IMR-90 (cell line): ENCODE data around the gene ZNF469. TPM values are rescaled to one million over a fixed set of nuclear protein-coding genes. Genes with fewer than 3 reads are reported as not detected.

Experiments
- ATAC-seq: fragments of 200-7000 bp; cut with Tn5 transposase; 2 replicates; pipeline ENCODE4 v1.9.1; 2020; ENCODE audit warnings: low read depth, mild to moderate bottlenecking, moderate library complexity
- BruUV-seq: library from RNA; stranded (reverse); fragments of 400-500 nt; replicated peaks from 2 replicates; lab custom pipeline; 2021; lab: Mats Ljungman, UMichigan
- CTCF ChIA-PET: fragments of 300-600 bp; formaldehyde crosslinking; extraction: SDS; loops from one replicate; lab custom pipeline; 2021; ENCODE audit warnings: antibody characterized with exemption; lab: Yijun Ruan, JAX
- POLR2A ChIA-PET: fragments of 300-600 bp; sonication (Branson Sonifier 250); formaldehyde crosslinking; loops from one replicate; lab custom pipeline; 2022; ENCODE audit warnings: antibody characterized with exemption; ENCODE audit not compliant: unreplicated experiment; lab: Charles Lee
- DNase-seq: peaks from one replicate; pipeline ENCODE4 v3.0.0; 2013
- H2AFZ ChIP-seq: replicated peaks from 2 replicates; pipeline ENCODE3; 2013; ENCODE audit warnings: low read length, mild to moderate bottlenecking; ENCODE audit not compliant: poor library complexity
- H2AK5ac ChIP-seq: 2 replicates; pipeline ENCODE4 v1.6.1; 2013; ENCODE audit warnings: low read depth, low read length, inconsistent platforms
- H2AK9ac ChIP-seq: replicated peaks from 2 replicates; pipeline ENCODE3; 2013; ENCODE audit warnings: mild to moderate bottlenecking, low read depth, low read length, moderate library complexity; ENCODE audit not compliant: poor library complexity
- H2BK120ac ChIP-seq: 2 replicates; pipeline ENCODE4 v1.6.1; 2013; ENCODE audit warnings: low read depth, low read length, inconsistent platforms
- H2BK15ac ChIP-seq: 3 replicates; pipeline ENCODE4 v1.6.1; 2013; ENCODE audit warnings: low read depth, low read length, inconsistent platforms
- H2BK20ac ChIP-seq: 2 replicates; pipeline ENCODE4 v1.6.1; 2013; ENCODE audit warnings: low read depth, mild to moderate bottlenecking, inconsistent platforms, low read length, moderate library complexity
- H2BK5ac ChIP-seq: 2 replicates; pipeline ENCODE4 v1.6.1; 2013; ENCODE audit warnings: mild to moderate bottlenecking, low read depth, low read length, inconsistent platforms; ENCODE audit not compliant: poor library complexity, severe bottlenecking
- H3K14ac ChIP-seq: replicated peaks from 2 replicates; pipeline ENCODE4 v1.6.1; 2013; ENCODE audit warnings: low read depth, low read length, inconsistent platforms
- H3K18ac ChIP-seq: 2 replicates; pipeline ENCODE4 v1.6.1; 2013; ENCODE audit warnings: low read depth, low read length, control low read depth
- H3K23ac ChIP-seq: 2 replicates; pipeline ENCODE4 v1.6.1; 2013; ENCODE audit warnings: low read depth, low read length, inconsistent platforms
- H3K27ac ChIP-seq: 2 replicates; pipeline ENCODE4 v1.5.1; 2013; ENCODE audit warnings: mild to moderate bottlenecking, control low read depth, low read length; ENCODE audit not compliant: insufficient read depth
- H3K27me3 ChIP-seq: 2 replicates; pipeline ENCODE4 v1.6.1; 2013; ENCODE audit warnings: low read length; ENCODE audit not compliant: control insufficient read depth, insufficient read depth
- H3K36me3 ChIP-seq: 2 replicates; pipeline ENCODE4 v1.6.1; 2013; ENCODE audit warnings: low read length, mixed read lengths; ENCODE audit not compliant: control insufficient read depth, insufficient read depth
- H3K4ac ChIP-seq: 2 replicates; pipeline ENCODE4 v1.6.1; 2013; ENCODE audit warnings: low read depth, low read length, inconsistent platforms
- H3K4me1 ChIP-seq: 2 replicates; pipeline ENCODE4 v1.6.1; 2013; ENCODE audit warnings: low read length, mixed read lengths; ENCODE audit not compliant: control insufficient read depth, insufficient read depth
- H3K4me2 ChIP-seq: 2 replicates; pipeline ENCODE4 v1.6.1; 2013; ENCODE audit warnings: low read depth, mild to moderate bottlenecking, control low read depth, low read length, moderate library complexity
- H3K4me3 ChIP-seq: 2 replicates; pipeline ENCODE4 v1.5.1; 2013; ENCODE audit warnings: low read depth, mild to moderate bottlenecking, control low read depth, low read length, moderate library complexity; ENCODE audit not compliant: insufficient read depth
- H3K56ac ChIP-seq: 2 replicates; pipeline ENCODE4 v1.6.1; 2013; ENCODE audit warnings: low read length, inconsistent platforms; ENCODE audit not compliant: insufficient read depth; ENCODE audit errors: extremely low read depth
- H3K79me1 ChIP-seq, 2 experiments: 2 replicates each; pipeline ENCODE4 v1.6.1; 2013; ENCODE audit warnings: low read length in 2 of 2, inconsistent platforms in 1 of 2, low read depth in 1 of 2
- H3K9ac ChIP-seq: 2 replicates; pipeline ENCODE4 v1.6.1; 2013; ENCODE audit warnings: low read depth, low read length, control low read depth
- H3K9me1 ChIP-seq: 2 replicates; pipeline ENCODE4 v1.6.1; 2013; ENCODE audit warnings: low read length, inconsistent platforms; ENCODE audit not compliant: insufficient read depth
- H3K9me3 ChIP-seq: 2 replicates; pipeline ENCODE4 v1.6.1; 2013; ENCODE audit warnings: low read length; ENCODE audit not compliant: control insufficient read depth, insufficient read depth
- H4K20me1 ChIP-seq: 2 replicates; pipeline ENCODE4 v1.6.1; 2013; ENCODE audit warnings: low read length, inconsistent platforms; ENCODE audit not compliant: insufficient read depth
- H4K5ac ChIP-seq: 2 replicates; pipeline ENCODE4 v1.6.1; 2013; ENCODE audit warnings: mild to moderate bottlenecking, low read depth, low read length, control low read depth
- H4K8ac ChIP-seq, 2 experiments: 2 replicates each; pipeline ENCODE4 v1.6.1; 2013; ENCODE audit warnings: low read depth in 2 of 2, low read length in 2 of 2, control low read depth in 1 of 2, inconsistent platforms in 1 of 2
- H4K91ac ChIP-seq: 2 replicates; pipeline ENCODE4 v1.6.1; 2013; ENCODE audit warnings: low read depth, low read length, inconsistent platforms; ENCODE audit not compliant: insufficient read depth
- CEBPB ChIP-seq: IDR thresholded peaks from 2 replicates; pipeline ENCODE4 v1.6.1; 2012; ENCODE audit warnings: low read depth, low read length, improper control_type of control experiment
- CHD1 ChIP-seq: IDR thresholded peaks from 2 replicates; pipeline ENCODE4 v1.6.1; 2012; ENCODE audit warnings: low read depth, low read length, improper control_type of control experiment
- ELK1 ChIP-seq: fragments of 150-350 bp; IDR thresholded peaks from 2 replicates; pipeline ENCODE4 v1.6.1; 2016; ENCODE audit warnings: low read depth, mild to moderate bottlenecking, low read length, moderate library complexity, borderline replicate concordance
- FOS ChIP-seq: fragments of 150-350 bp; IDR thresholded peaks from 2 replicates; pipeline ENCODE4 v1.6.1; 2016; ENCODE audit warnings: low read depth, low read length
- NFE2L2 ChIP-seq: fragments of 150-350 bp; IDR thresholded peaks from 2 replicates; pipeline ENCODE4 v1.6.1; 2016; ENCODE audit warnings: low read depth, mild to moderate bottlenecking, low read length
- RAD21 ChIP-seq: IDR thresholded peaks from 2 replicates; pipeline ENCODE4 v1.6.1; 2012; ENCODE audit warnings: low read length, improper control_type of control experiment
- WGBS, 2 experiments: methylation state at CpG; one replicate each; pipeline versions ENCODE4 v1.1.5 to v1.1.7; 2013; ENCODE audit warnings: missing lambda C conversion rate in 2 of 2; ENCODE audit not compliant: insufficient read length in 1 of 2; ENCODE audit errors: extremely low coverage in 2 of 2; 5-methylcytosine and 5-hydroxymethylcytosine counted together
- dilution Hi-C: fragments of 300-500 bp; cut with HindIII; formaldehyde crosslinking; loops from one replicate; pipeline ENCODE4 v1.14.3; 2018; ENCODE audit warnings: low sequenced_read_pairs; ENCODE audit not compliant: unreplicated experiment
- in situ Hi-C: fragments of 300-500 bp; cut with MboI; formaldehyde crosslinking; loops from 3 replicates; pipeline ENCODE4 v1.14.3; 2019; ENCODE audit warnings: low sequenced_read_pairs, inconsistent platforms, mixed read lengths
- intact Hi-C: fragments of 100-400 bp; cut with micrococcal nuclease; formaldehyde crosslinking; loops from 2 replicates; pipeline ENCODE4 v1.10.0; 2022
- polyA plus RNA-seq, 3 experiments: library from polyadenylated mRNA; depleted of rRNA; stranded (reverse); fragments of >200 nt; gene quantifications; 2 replicates each; pipeline ENCODE4 v1.2.3, GENCODE V29; 2012; ENCODE audit warnings: low replicate concordance in 1 of 3
- total RNA-seq: library from RNA; depleted of rRNA; stranded (reverse); fragments of >200 nt; gene quantifications from 2 replicates; pipeline ENCODE4 v1.2.3, GENCODE V29; 2012

The ZNF469 gene
- total and polyA plus RNA-seq, 2 of the 4 experiments (the other 2 are of a cell fraction): 1.1 to 13.3 TPM

- no peak overlapping the region for H3K18ac ChIP-seq
- no peak overlapping the region for H4K5ac ChIP-seq
- H3K9me3 ChIP-seq: no peaks in the 10 kb centered on the region
- no peak overlapping the region for H3K27ac ChIP-seq
- intact Hi-C loops: no loop called here
- in situ Hi-C loops: no loop called here
- H3K4me1 ChIP-seq: peaks cover 4% of the 10 kb centered on the region; the same call in 1 of the 2 replicates
- TF ChIP-seq CHD1 (no peak), NFE2L2 (no peak), CEBPB (no peak), ELK1 (no peak), RAD21 (no peak), FOS (no peak)
- H2BK20ac ChIP-seq: no peak overlapping the region
- no peak overlapping the region for H3K4me3 ChIP-seq
- 100% methylated on average over 2 of the region's 9 CpGs; no CpG with 5 or more reads in 1 of the 2 experiments for WGBS, 2 experiments
- peaks cover 99% of the 10 kb centered on the region for H4K20me1 ChIP-seq
- no peak overlapping the region for H3K4ac ChIP-seq
- H3K4me2 ChIP-seq: no peak overlapping the region
- no peak overlapping the region for H3K56ac ChIP-seq
- H3K36me3 ChIP-seq: peaks cover 60% of the 10 kb centered on the region
- no peak overlapping the region for H3K14ac ChIP-seq
- H4K91ac ChIP-seq: no peak overlapping the region
- no peak overlapping the region for H2AFZ ChIP-seq
- H4K8ac ChIP-seq: no peak overlapping the region
- peaks cover 41 to 92% of the 10 kb centered on the region in 2 experiments for H3K79me1 ChIP-seq
- no peak overlapping the region for H2BK5ac ChIP-seq
- no TSS peak for BruUV-seq
- H3K23ac ChIP-seq: no peak overlapping the region
- ChIA-PET CTCF (no interaction called here), POLR2A (no interaction called here)
- no peak overlapping the region for H2AK9ac ChIP-seq
- no peak overlapping the region for H2BK15ac ChIP-seq
- no peak for ATAC-seq
- H3K9me1 ChIP-seq: peaks cover 60% of the 10 kb centered on the region
- H3K27me3 ChIP-seq: no peaks in the 10 kb centered on the region
- no peak overlapping the region for H3K9ac ChIP-seq
- DNase-seq: no peak
- no peak overlapping the region for H2BK120ac ChIP-seq
- no peak overlapping the region for H2AK5ac ChIP-seq
- dilution Hi-C loops: no loop called here
Observed at GRCh38 chr16:88400186-88400585, 17.4 kb downstream of the ZNF469 start.
